ENCODE data around the gene GBF1.

GRCh38 chr10:102236006-102236405 is 9.3 kb upstream of the GBF1 start:
- TF ChIP-seq USF2 (IDR thresholded peaks at IDR 0.05; ENCODE audit: borderline replicate concordance, low read depth, low read length) (no peak), RAD21 (IDR thresholded peaks at IDR 0.05; ENCODE audit: low read length) (no peak), FOXM1 (IDR thresholded peaks at IDR 0.05; ENCODE audit: low read depth) (no peak), CTCF (IDR thresholded peaks at IDR 0.05) (no peak), CHD2 (IDR thresholded peaks at IDR 0.05; ENCODE audit: low read length, partially characterized antibody) (no peak), SMC3 (IDR thresholded peaks at IDR 0.05; ENCODE audit: low read depth, low read length) (no peak), RXRA (IDR thresholded peaks at IDR 0.05; ENCODE audit: borderline replicate concordance, low read depth) (no peak), NFIC (IDR thresholded peaks at IDR 0.05; ENCODE audit: borderline replicate concordance) (no peak), JUND (IDR thresholded peaks at IDR 0.05) (no peak), POLR2AphosphoS5 (IDR thresholded peaks at IDR 0.05; ENCODE audit: low read depth, low read length) (no peak), TAF1 (IDR thresholded peaks at IDR 0.05; ENCODE audit: borderline replicate concordance, low read depth, low read length) (no peak), RFX5 (IDR thresholded peaks at IDR 0.05; ENCODE audit: low read length) (no peak), MAX (IDR thresholded peaks at IDR 0.05; ENCODE audit: low read depth) (no peak), REST (IDR thresholded peaks at IDR 0.05; ENCODE audit: low read depth, low read length) (no peak)
